ENCODE measurements around the gene KY. TPM values are rescaled to one million over a fixed set of nuclear protein-coding genes. Genes with fewer than 3 reads are reported as not detected.

KY gene
- total RNA-seq, 4 donors from 2014 or later = 4.0 to 5.2 TPM; not detected in 2

- Histone ChIP-seq H3K27me3 (no peaks in the 10 kb centered on the region), H3K9me3 (no peaks in the 10 kb centered on the region), H3K36me3 (no peaks in the 10 kb centered on the region), H3K4me3 (no peak overlapping the region), H3K27ac (no peak overlapping the region), H3K4me1 (no peaks in the 10 kb centered on the region)
- intact Hi-C loops (cut with DNase I; ENCODE audit: low total_unique reads) = no loop called here
- DNase-seq = no peak
- TF ChIP-seq CTCF (IDR thresholded peaks at IDR 0.05) (no peak), POLR2A (IDR thresholded peaks at IDR 0.05) (no peak)
Observed at GRCh38 chr3:134619301-134619615, 31.6 kb downstream of the KY start.

- H3K27me3 ChIP-seq = no peaks in the 10 kb centered on the region
- no peak overlapping the region for H3K27ac ChIP-seq
- DNase-seq = no peak
- no peaks in the 10 kb centered on the region for H3K36me3 ChIP-seq
- no peaks in the 10 kb centered on the region for H3K9me3 ChIP-seq
- intact Hi-C loops (cut with DNase I; ENCODE audit: low total_unique reads) = no loop called here
- no peak for TF ChIP-seq POLR2A (IDR thresholded peaks at IDR 0.05)
- no peak for TF ChIP-seq CTCF (IDR thresholded peaks at IDR 0.05)
- no peaks in the 10 kb centered on the region for H3K4me1 ChIP-seq
- no peak overlapping the region for H3K4me3 ChIP-seq
Observed at GRCh38 chr3:134618478-134619300, 32.1 kb downstream of the KY start.

GRCh38 chr3:134617608-134618477 is 33.0 kb downstream of the KY start:
- TF ChIP-seq POLR2A (IDR thresholded peaks at IDR 0.05) (no peak), CTCF (IDR thresholded peaks at IDR 0.05) (no peak)
- Histone ChIP-seq H3K27me3 (no peaks in the 10 kb centered on the region), H3K4me3 (no peak overlapping the region), H3K9me3 (no peaks in the 10 kb centered on the region), H3K27ac (no peak overlapping the region), H3K36me3 (no peaks in the 10 kb centered on the region), H3K4me1 (no peaks in the 10 kb centered on the region)
- no peak for DNase-seq
- intact Hi-C loops (cut with DNase I; ENCODE audit: low total_unique reads) = no loop called here

GRCh38 chr3:134615743-134616142 is 35.1 kb downstream of the KY start:
- no peak for TF ChIP-seq CTCF (IDR thresholded peaks at IDR 0.05)
- TF ChIP-seq POLR2A (IDR thresholded peaks at IDR 0.05) = no peak
- H3K36me3 ChIP-seq = no peaks in the 10 kb centered on the region
- H3K4me3 ChIP-seq = no peak overlapping the region
- no peaks in the 10 kb centered on the region for H3K9me3 ChIP-seq
- DNase-seq = no peak
- no peaks in the 10 kb centered on the region for H3K4me1 ChIP-seq
- H3K27me3 ChIP-seq = no peaks in the 10 kb centered on the region
- intact Hi-C loops (cut with DNase I; ENCODE audit: low total_unique reads) = no loop called here
- H3K27ac ChIP-seq = no peak overlapping the region

GRCh38 chr3:134614955-134615354 is 35.9 kb downstream of the KY start:
- Histone ChIP-seq H3K27ac (no peak overlapping the region), H3K27me3 (no peaks in the 10 kb centered on the region), H3K4me3 (no peak overlapping the region), H3K36me3 (no peaks in the 10 kb centered on the region), H3K9me3 (no peaks in the 10 kb centered on the region), H3K4me1 (no peaks in the 10 kb centered on the region)
- DNase-seq = no peak
- intact Hi-C loops (cut with DNase I; ENCODE audit: low total_unique reads) = no loop called here
- TF ChIP-seq CTCF (IDR thresholded peaks at IDR 0.05) (no peak), POLR2A (IDR thresholded peaks at IDR 0.05) (no peak)
